Left renal pelvis (tissue), 4 donors: ENCODE data around the gene ADK. TPM values are rescaled to one million over a fixed set of nuclear protein-coding genes. Genes with fewer than 3 reads are reported as not detected.

ENCODE experiments used
- DNase-seq, 4 donors: peaks; one replicate each; pipeline ENCODE4 v3.0.0-alpha.2; 2013; ENCODE audit warnings: low read depth in 4 of 4, low spot score in 3 of 4
- polyA plus RNA-seq, 4 donors: library from polyadenylated mRNA; unstranded; fragments of 120-200 nt; gene quantifications; one replicate each; pipeline ENCODE4 v1.2.1, GENCODE V29; 2013; ENCODE audit not compliant: insufficient read length in 4 of 4

Gene ADK
- polyA plus RNA-seq, 4 donors = 21.9 to 38.2 (median 30.0) TPM

DNA sequence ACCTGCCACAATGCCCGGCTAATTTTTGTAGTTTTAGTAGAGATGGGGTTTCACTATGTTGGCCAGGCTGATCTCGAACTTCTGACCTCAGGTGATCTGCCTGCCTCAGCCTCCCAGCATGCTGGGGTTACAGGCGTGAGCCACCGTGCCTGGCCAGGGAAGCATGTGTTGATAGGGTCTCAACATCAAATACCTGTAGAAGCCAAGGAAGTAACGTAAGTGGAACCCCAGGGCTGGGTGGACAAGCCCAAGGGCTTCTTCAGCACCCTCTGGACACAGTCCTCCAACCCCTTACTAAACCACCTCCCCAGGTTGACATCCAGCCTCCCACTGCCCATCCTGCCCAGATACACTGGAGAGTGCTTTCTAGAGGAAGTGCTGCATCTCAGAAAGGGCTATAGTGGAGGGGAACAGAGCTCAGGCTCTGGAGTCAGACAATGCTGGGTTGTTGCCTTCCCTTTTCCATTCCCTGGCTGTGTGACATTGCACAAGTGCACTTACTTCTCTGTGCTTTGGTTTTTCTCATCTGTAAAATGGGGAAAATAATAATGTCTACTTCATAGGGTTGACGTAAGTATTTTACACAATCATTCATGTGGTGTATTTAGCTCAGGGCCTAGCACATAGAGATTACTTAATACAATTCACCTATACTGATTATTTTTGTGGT, 601.5 kb downstream of the ADK start:
- no peak for DNase-seq

DNA sequence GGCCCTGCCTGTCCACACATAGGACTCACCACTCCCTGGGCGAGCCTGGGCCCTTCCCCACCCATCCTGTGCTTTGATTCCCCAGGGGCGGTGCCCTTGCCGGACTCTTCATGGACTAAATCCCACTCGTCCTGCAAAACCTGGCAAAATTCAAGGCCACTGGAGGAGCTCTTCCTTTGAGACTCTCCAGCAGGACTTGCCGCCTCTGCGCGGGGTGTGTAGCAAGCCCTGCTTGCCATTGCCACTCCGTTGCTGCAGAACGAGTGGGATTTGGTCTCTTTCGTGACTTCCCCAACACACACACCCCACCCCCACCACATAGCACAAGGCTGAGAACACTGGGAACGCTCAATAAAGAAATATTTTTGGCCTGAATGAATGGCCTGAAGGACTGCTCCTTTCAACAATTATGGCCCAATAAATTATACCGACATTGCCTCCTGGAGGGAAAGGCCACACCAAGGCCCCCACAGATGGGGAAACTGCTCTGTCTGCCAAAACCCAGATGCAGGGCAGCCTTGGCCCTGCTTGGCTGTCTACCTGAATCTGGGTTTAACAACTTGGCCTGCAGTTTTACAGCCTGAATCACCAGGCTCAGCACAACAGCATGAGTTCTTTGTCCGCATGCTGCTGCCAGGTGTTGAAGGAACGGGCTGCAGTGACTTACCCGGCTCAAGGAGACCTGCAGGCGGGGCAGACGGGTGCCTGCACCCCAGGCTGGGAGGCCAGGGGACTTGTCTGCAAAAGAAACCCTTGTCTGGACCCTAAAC, 602.6 kb downstream of the ADK start:
- peak in 2 of 4 donors; percentile 16 to 22 for DNase-seq

DNA sequence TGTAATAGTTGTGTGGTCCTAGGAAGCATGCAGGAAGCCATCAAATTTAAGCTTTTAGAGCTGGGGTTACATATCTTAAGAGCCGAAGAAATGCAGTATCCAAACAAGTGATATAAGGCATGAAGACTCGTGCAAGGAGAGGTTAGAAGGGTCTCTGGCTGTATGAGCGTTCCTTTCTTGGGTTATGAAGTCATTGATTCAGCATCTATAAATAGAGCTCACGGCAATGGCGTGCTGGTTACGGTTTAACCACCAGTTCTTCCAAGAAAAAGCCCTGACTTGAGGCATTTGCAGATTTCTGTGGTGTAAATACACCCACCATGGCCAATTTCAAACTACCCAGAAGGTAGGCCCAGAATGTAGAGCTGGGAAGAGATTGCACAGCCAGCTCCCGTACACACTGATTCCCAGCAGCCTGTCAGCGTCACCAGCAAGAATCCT, 603.4 kb downstream of the ADK start:
- DNase-seq = peak in 2 of 4 donors; percentile 23 to 24

DNA sequence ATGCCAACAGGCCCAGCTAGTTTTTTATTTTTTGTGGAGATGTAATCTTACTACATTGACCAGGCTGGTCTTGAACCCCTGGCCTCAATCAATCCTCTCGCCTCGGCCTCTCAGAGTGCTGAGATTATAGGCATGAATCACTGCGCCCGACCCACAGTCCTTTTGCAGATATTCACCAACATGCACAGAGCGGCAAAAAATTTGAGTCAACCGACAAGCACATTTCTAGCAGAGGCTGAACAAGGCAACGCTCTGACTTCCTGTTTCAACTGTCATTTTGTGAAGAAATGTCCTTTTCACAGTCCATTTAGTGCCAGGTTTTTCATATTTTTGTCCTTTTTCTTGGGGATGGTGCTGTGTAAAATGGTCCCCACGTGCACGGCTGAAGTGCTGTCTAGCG, 604.3 kb downstream of the ADK start:
- DNase-seq = no peak

Other genes starting within 250 kb of the ADK start
- 10 to 100 TPM; 10.7 to 29.5 (median 21.5) TPM for gene PLAU, start 240.1 kb upstream of the ADK start, polyA plus RNA-seq
- 100 to 1,000 TPM; 120 to 147 (median 129) TPM for gene VCL, start 153.1 kb upstream of the ADK start, polyA plus RNA-seq
- gene AP3M1, start 393 bp upstream of the ADK start, polyA plus RNA-seq = 10 to 100 TPM; 48.8 to 65.3 (median 59.9) TPM